ENCODE measurements around the gene RGL2. TPM values are rescaled to one million over a fixed set of nuclear protein-coding genes. Genes with fewer than 3 reads are reported as not detected.
A peak's percentile ranks its signal among the peaks of the same experiment; 100 is the strongest.

The RGL2 gene
- total and polyA plus RNA-seq, 2 of the 13 experiments (the other 11 are each of a cell fraction or from before 2014, with no cell fraction given), result 22.9 to 47.4 TPM

- TF ChIP-seq, protein P1, sequence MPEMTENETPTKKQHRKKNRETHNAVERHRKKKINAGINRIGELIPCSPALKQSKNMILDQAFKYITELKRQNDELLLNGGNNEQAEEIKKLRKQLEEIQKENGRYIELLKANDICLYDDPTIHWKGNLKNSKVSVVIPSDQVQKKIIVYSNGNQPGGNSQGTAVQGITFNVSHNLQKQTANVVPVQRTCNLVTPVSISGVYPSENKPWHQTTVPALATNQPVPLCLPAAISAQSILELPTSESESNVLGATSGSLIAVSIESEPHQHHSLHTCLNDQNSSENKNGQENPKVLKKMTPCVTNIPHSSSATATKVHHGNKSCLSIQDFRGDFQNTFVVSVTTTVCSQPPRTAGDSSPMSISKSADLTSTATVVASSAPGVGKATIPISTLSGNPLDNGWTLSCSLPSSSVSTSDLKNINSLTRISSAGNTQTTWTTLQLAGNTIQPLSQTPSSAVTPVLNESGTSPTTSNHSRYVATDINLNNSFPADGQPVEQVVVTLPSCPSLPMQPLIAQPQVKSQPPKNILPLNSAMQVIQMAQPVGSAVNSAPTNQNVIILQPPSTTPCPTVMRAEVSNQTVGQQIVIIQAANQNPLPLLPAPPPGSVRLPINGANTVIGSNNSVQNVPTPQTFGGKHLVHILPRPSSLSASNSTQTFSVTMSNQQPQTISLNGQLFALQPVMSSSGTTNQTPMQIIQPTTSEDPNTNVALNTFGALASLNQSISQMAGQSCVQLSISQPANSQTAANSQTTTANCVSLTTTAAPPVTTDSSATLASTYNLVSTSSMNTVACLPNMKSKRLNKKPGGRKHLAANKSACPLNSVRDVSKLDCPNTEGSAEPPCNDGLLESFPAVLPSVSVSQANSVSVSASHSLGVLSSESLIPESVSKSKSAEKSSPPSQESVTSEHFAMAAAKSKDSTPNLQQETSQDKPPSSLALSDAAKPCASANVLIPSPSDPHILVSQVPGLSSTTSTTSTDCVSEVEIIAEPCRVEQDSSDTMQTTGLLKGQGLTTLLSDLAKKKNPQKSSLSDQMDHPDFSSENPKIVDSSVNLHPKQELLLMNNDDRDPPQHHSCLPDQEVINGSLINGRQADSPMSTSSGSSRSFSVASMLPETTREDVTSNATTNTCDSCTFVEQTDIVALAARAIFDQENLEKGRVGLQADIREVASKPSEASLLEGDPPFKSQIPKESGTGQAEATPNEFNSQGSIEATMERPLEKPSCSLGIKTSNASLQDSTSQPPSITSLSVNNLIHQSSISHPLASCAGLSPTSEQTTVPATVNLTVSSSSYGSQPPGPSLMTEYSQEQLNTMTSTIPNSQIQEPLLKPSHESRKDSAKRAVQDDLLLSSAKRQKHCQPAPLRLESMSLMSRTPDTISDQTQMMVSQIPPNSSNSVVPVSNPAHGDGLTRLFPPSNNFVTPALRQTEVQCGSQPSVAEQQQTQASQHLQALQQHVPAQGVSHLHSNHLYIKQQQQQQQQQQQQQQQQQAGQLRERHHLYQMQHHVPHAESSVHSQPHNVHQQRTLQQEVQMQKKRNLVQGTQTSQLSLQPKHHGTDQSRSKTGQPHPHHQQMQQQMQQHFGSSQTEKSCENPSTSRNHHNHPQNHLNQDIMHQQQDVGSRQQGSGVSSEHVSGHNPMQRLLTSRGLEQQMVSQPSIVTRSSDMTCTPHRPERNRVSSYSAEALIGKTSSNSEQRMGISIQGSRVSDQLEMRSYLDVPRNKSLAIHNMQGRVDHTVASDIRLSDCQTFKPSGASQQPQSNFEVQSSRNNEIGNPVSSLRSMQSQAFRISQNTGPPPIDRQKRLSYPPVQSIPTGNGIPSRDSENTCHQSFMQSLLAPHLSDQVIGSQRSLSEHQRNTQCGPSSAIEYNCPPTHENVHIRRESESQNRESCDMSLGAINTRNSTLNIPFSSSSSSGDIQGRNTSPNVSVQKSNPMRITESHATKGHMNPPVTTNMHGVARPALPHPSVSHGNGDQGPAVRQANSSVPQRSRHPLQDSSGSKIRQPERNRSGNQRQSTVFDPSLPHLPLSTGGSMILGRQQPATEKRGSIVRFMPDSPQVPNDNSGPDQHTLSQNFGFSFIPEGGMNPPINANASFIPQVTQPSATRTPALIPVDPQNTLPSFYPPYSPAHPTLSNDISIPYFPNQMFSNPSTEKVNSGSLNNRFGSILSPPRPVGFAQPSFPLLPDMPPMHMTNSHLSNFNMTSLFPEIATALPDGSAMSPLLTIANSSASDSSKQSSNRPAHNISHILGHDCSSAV (CRISPR knock-in tag; IDR thresholded peaks at IDR 0.05; ENCODE audit: borderline replicate concordance), result no peak
- TF ChIP-seq MYC (CRISPR knock-in tag; IDR thresholded peaks at IDR 0.05; ENCODE audit: borderline replicate concordance) (peak; percentile 99), ZNF790 (CRISPR knock-in tag; IDR thresholded peaks at IDR 0.05; ENCODE audit: borderline replicate concordance) (peak; percentile 83; the same call in 1 of the 2 replicates), CAMTA2 (CRISPR knock-in tag; IDR thresholded peaks at IDR 0.05; ENCODE audit: borderline replicate concordance) (0 out of 2 replicates have a peak, but pooled peaks have one; percentile 24), BRD4 (CRISPR knock-in tag; IDR thresholded peaks at IDR 0.05) (peak; percentile 100), ZSCAN30 (CRISPR knock-in tag; IDR thresholded peaks at IDR 0.05) (peak; percentile 65; the same call in 1 of the 2 replicates), HMGXB3 (CRISPR knock-in tag; IDR thresholded peaks at IDR 0.05; ENCODE audit: borderline replicate concordance) (0 out of 2 replicates have a peak, but pooled peaks have one; percentile 22), U2AF2 (IDR thresholded peaks at IDR 0.05; ENCODE audit: low read depth, low read length) (no peak), ZSCAN12 (CRISPR knock-in tag; IDR thresholded peaks at IDR 0.05) (peak; percentile 52; the same call in 1 of the 2 replicates), UBTF (CRISPR knock-in tag; IDR thresholded peaks at IDR 0.05) (peak; percentile 86), RBM22 (optimal IDR thresholded peaks at IDR 0.05; ENCODE audit: low read length) (peak; percentile 71), JARID2 (CRISPR knock-in tag; IDR thresholded peaks at IDR 0.05; ENCODE audit: insufficient replicate concordance) (no peak), ZNF44 (CRISPR knock-in tag; IDR thresholded peaks at IDR 0.05) (peak; percentile 92; the same call in 1 of the 2 replicates)
These were observed 27.1 kb downstream of the RGL2 start, which contains the start of the genes RPS18 and VPS52 (continued) for GRCh38 chr6:33271468-33272274.

Data from HepG2 (cell line).